Esophagus squamous epithelium (tissue), 5 donors: ENCODE results near the gene PDE10A. TPM values are rescaled to one million over a fixed set of nuclear protein-coding genes. Genes with fewer than 3 reads are reported as not detected.

Experiments
- DNase-seq: peaks from one replicate; lab custom pipeline; 2025; lab: John Stamatoyannopoulos, UW
- H3K27ac ChIP-seq, 4 donors: fragments of 200-600 bp; sonication (generic); one replicate each; pipeline ENCODE4 v1.5.1; 2016 to 2019; ENCODE audit warnings: mild to moderate bottlenecking in 1 of 4
- H3K27me3 ChIP-seq, 4 donors: fragments of 200-600 bp; sonication (generic); 1 replicate in 3 of 4; 2 replicates in 1 of 4; pipeline versions ENCODE4 v1.5.1 to v1.6.0; 2017 to 2021; ENCODE audit warnings: antibody characterized with exemption in 1 of 4
- H3K36me3 ChIP-seq, 3 donors: fragments of 200-600 bp; sonication (generic); one replicate each; pipeline ENCODE4 v1.5.1; 2016 to 2019
- H3K4me1 ChIP-seq, 3 donors: fragments of 200-600 bp; sonication (generic); one replicate each; pipeline ENCODE4 v1.5.1; 2017 to 2019
- H3K4me3 ChIP-seq, 4 donors: fragments of 200-600 bp; sonication (generic); 1 replicate in 3 of 4; 2 replicates in 1 of 4; pipeline ENCODE4 v1.5.1; 2016 to 2019; ENCODE audit warnings: mild to moderate bottlenecking in 2 of 4, moderate library complexity in 1 of 4
- H3K9me3 ChIP-seq, 3 donors: fragments of 200-600 bp; sonication (generic); one replicate each; pipeline ENCODE4 v1.5.1; 2016 to 2019
- CTCF ChIP-seq, 6 experiments: fragments of 450-650 bp in 4 of 6; fragments of 200-600 bp in 2 of 6; sonication (generic) in 2 of 6; IDR thresholded peaks; one replicate each; pipeline ENCODE4 v1.5.1; 2016 to 2019; ENCODE audit warnings: antibody characterized with exemption in 6 of 6, mild to moderate bottlenecking in 4 of 6, moderate library complexity in 4 of 6
- POLR2A ChIP-seq, 4 donors: fragments of 450-650 bp; IDR thresholded peaks; one replicate each; pipeline ENCODE4 v1.6.1; 2017; ENCODE audit warnings: antibody characterized with exemption in 4 of 4, mild to moderate bottlenecking in 4 of 4, moderate library complexity in 3 of 4
- WGBS, 2 donors: methylation state at CpG; one replicate each; pipeline ENCODE4 v1.1.5; 2018; 5-methylcytosine and 5-hydroxymethylcytosine counted together
- intact Hi-C: fragments of 100-400 bp; cut with DNase I; formaldehyde crosslinking; loops from one replicate; pipeline ENCODE4 v1.15.0; 2022
- total RNA-seq, 4 donors: library from RNA; depleted of rRNA; stranded (reverse); fragments of >200 nt; gene quantifications; one replicate each; pipeline ENCODE4 v1.1.0, GENCODE V29; 2016
- donor health status: DM: yes; HTN: yes; CAD: no.

Gene PDE10A
- total RNA-seq, 4 donors from 2014 or later = 0.27 to 3.1 (median 1.4) TPM

- Histone ChIP-seq H3K4me3 (no peak overlapping the region), H3K27me3 (peaks cover 0 to 5% (median 0%) of the 10 kb centered on the region in 4 donors), H3K36me3 (no peaks in the 10 kb centered on the region), H3K27ac (no peak overlapping the region), H3K4me1 (no peaks in the 10 kb centered on the region), H3K9me3 (no peaks in the 10 kb centered on the region)
- intact Hi-C loops = no loop called here
- no peak for DNase-seq
- 84 to 88% methylated on average over 14 to 15 of the region's 15 CpGs for WGBS, 2 donors
- TF ChIP-seq CTCF (IDR thresholded peaks at IDR 0.05) (no peak), POLR2A (IDR thresholded peaks at IDR 0.05) (no peak)
Observed at GRCh38 chr6:165644586-165645266, 18.3 kb downstream of the PDE10A start.

- Histone ChIP-seq H3K27me3 (peaks cover 0 to 5% (median 0%) of the 10 kb centered on the region in 4 donors), H3K4me1 (no peaks in the 10 kb centered on the region), H3K9me3 (no peaks in the 10 kb centered on the region), H3K4me3 (no peak overlapping the region), H3K36me3 (no peaks in the 10 kb centered on the region), H3K27ac (no peak overlapping the region)
- intact Hi-C loops = no loop called here
- no peak for DNase-seq
- TF ChIP-seq POLR2A (IDR thresholded peaks at IDR 0.05) (no peak), CTCF (IDR thresholded peaks at IDR 0.05) (no peak)
- 56 to 75% methylated on average over 3 of the region's 3 CpGs for WGBS, 2 donors
Observed at GRCh38 chr6:165643015-165643414, 20.0 kb downstream of the PDE10A start.

GRCh38 chr6:165641672-165642156 is 21.3 kb downstream of the PDE10A start:
- Histone ChIP-seq H3K27ac (no peak overlapping the region), H3K4me3 (no peak overlapping the region), H3K27me3 (peaks cover 0 to 6% (median 0%) of the 10 kb centered on the region in 4 donors), H3K36me3 (no peaks in the 10 kb centered on the region), H3K9me3 (no peaks in the 10 kb centered on the region), H3K4me1 (no peaks in the 10 kb centered on the region)
- intact Hi-C loops = no loop called here
- DNase-seq = no peak
- TF ChIP-seq CTCF (IDR thresholded peaks at IDR 0.05) = no peak
- no peak for TF ChIP-seq POLR2A (IDR thresholded peaks at IDR 0.05)
- 70 to 93% methylated on average over 12 of the region's 15 CpGs for WGBS, 2 donors

GRCh38 chr6:165640806-165641205 is 22.2 kb downstream of the PDE10A start:
- H3K27ac ChIP-seq = no peak overlapping the region
- H3K36me3 ChIP-seq = no peaks in the 10 kb centered on the region
- no peaks in the 10 kb centered on the region for H3K9me3 ChIP-seq
- peaks cover 0 to 6% (median 0%) of the 10 kb centered on the region in 4 donors for H3K27me3 ChIP-seq
- no peaks in the 10 kb centered on the region for H3K4me1 ChIP-seq
- H3K4me3 ChIP-seq = no peak overlapping the region
- 62 to 66% methylated on average over 4 of the region's 4 CpGs for WGBS, 2 donors
- DNase-seq = no peak
- intact Hi-C loops = no loop called here
- TF ChIP-seq POLR2A (IDR thresholded peaks at IDR 0.05) (no peak), CTCF (IDR thresholded peaks at IDR 0.05) (no peak)

- no peak for TF ChIP-seq CTCF (IDR thresholded peaks at IDR 0.05)
- no peak for TF ChIP-seq POLR2A (IDR thresholded peaks at IDR 0.05)
- peaks cover 0 to 6% (median 0%) of the 10 kb centered on the region in 4 donors for H3K27me3 ChIP-seq
- intact Hi-C loops = no loop called here
- H3K4me3 ChIP-seq = no peak overlapping the region
- H3K27ac ChIP-seq = no peak overlapping the region
- no peaks in the 10 kb centered on the region for H3K4me1 ChIP-seq
- WGBS, 2 donors = 92 to 95% methylated on average over 2 of the region's 2 CpGs
- DNase-seq = no peak
- H3K36me3 ChIP-seq = no peaks in the 10 kb centered on the region
- H3K9me3 ChIP-seq = no peaks in the 10 kb centered on the region
Observed at GRCh38 chr6:165638530-165638929, 24.5 kb downstream of the PDE10A start.
